ENCODE data around the gene RPS3A.

Gene RPS3A

GRCh38 chr4:151098979-151099228 is 524 bp upstream of the RPS3A start:
- no peak for TF ChIP-seq CTCF (IDR thresholded peaks at IDR 0.05; ENCODE audit: control insufficient read depth, insufficient read depth, low read depth, low read length, missing control alignments)
- H3K4me3 ChIP-seq (ENCODE audit: control insufficient read depth, low read depth, low read length) = peak overlapping the region; percentile 98
- no peak for DNase-seq (ENCODE audit: low read depth)

GRCh38 chr4:151099976-151100417 is 569 bp downstream of the RPS3A start:
- no peak for TF ChIP-seq CTCF (IDR thresholded peaks at IDR 0.05; ENCODE audit: control insufficient read depth, insufficient read depth, low read depth, low read length, missing control alignments)
- no peak for DNase-seq (ENCODE audit: low read depth)
- peak overlapping the region; percentile 98 for H3K4me3 ChIP-seq (ENCODE audit: control insufficient read depth, low read depth, low read length)

GRCh38 chr4:151100531-151100930 is 1.1 kb downstream of the RPS3A start:
- no peak for DNase-seq (ENCODE audit: low read depth)
- peak overlapping the region; percentile 98 for H3K4me3 ChIP-seq (ENCODE audit: control insufficient read depth, low read depth, low read length)
- no peak for TF ChIP-seq CTCF (IDR thresholded peaks at IDR 0.05; ENCODE audit: control insufficient read depth, insufficient read depth, low read depth, low read length, missing control alignments)

GRCh38 chr4:151103758-151104157 is 4.3 kb downstream of the RPS3A start:
- TF ChIP-seq CTCF (IDR thresholded peaks at IDR 0.05; ENCODE audit: control insufficient read depth, insufficient read depth, low read depth, low read length, missing control alignments) = no peak
- H3K4me3 ChIP-seq (ENCODE audit: control insufficient read depth, low read depth, low read length) = no peak overlapping the region

GRCh38 chr4:151104621-151105020 is 5.2 kb downstream of the RPS3A start:
- TF ChIP-seq CTCF (IDR thresholded peaks at IDR 0.05; ENCODE audit: control insufficient read depth, insufficient read depth, low read depth, low read length, missing control alignments) = no peak

More at GRCh38 chr4:151103758-151104157, 4.3 kb downstream of the RPS3A start:
- no peak for DNase-seq (ENCODE audit: low read depth)

GRCh38 chr4:151105454-151106032 is 6.1 kb downstream of the RPS3A start:
- no peak for TF ChIP-seq CTCF (IDR thresholded peaks at IDR 0.05; ENCODE audit: control insufficient read depth, insufficient read depth, low read depth, low read length, missing control alignments)
- H3K4me3 ChIP-seq (ENCODE audit: control insufficient read depth, low read depth, low read length) = no peak overlapping the region
- no peak for DNase-seq (ENCODE audit: low read depth)

More at GRCh38 chr4:151104621-151105020, 5.2 kb downstream of the RPS3A start:
- DNase-seq (ENCODE audit: low read depth) = no peak
- H3K4me3 ChIP-seq (ENCODE audit: control insufficient read depth, low read depth, low read length) = no peak overlapping the region

- no peak for DNase-seq (ENCODE audit: low read depth)
- no peak for TF ChIP-seq CTCF (IDR thresholded peaks at IDR 0.05; ENCODE audit: control insufficient read depth, insufficient read depth, low read depth, low read length, missing control alignments)
- H3K4me3 ChIP-seq (ENCODE audit: control insufficient read depth, low read depth, low read length) = no peak overlapping the region
Observed at GRCh38 chr4:151107063-151107462, 7.6 kb downstream of the RPS3A start.
